Mammary microvascular endothelial cell (primary cell): Measurements from ENCODE around the gene RBM6. TPM values are rescaled to one million over a fixed set of nuclear protein-coding genes. Genes with fewer than 3 reads are reported as not detected.

Source experiments
- total RNA-seq: library from RNA; depleted of rRNA; stranded (reverse); fragments of >200 nt; gene quantifications from 2 replicates; pipeline ENCODE4 v1.2.3, GENCODE V29; 2015

RBM6 gene
- 20.2 and 22.9 TPM in 2 replicates for total RNA-seq

GRCh38 chr3:49939858-49940666 lies at the start of gene RBM6:
Gene RBM6, plus strand, starts transcription at chr3:49940150. Its CDS starts 22,492 bp downstream, at chr3:49962642.

DNA sequence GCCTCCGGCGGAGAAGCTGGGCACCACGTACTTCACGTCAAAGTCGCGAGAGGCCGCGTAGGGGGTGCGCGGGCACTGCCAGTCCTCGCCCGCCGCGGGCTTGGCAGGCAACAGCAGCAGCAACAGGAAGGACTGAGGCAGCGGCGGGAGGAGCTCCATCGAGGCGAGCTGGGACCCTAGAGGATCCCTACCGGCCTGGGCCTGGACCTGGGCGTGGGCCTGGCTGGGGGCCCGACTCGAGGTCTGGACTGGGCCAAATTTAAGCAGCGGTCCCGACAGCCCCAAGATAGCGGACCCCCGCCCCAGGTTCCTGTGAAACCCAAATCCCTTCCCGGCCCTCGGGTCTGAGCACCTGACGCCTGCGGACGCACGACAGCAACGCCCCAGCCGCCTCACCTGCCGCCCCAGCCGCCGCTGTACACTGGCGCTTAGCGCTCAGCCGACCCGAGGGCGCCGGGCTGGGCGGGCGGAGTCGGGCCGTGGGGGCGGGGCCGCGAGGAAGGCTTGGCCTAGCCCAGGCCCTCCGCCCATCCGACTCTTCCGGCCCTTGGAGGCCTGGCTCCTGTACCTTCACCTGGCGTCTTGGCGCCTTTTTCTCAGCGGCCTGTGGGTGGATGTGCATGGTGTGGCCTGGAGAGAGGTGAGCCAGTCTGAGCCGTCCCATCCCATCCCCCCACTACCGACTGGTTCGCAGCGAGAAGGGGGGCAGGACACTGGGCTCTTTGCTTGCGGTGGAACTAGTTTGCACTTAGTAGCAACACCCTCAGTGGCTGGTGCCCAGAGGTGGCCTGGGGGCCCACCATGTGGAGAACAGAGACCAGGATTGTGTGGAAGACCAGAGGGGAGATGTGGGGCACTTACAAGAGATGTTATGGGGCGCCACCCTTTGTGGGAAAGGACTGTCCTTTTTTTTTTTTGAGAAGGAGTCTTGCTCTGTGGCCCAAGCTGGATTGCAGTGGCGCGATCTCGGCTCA lies 36.2 kb upstream of the RBM6 start, which contains the start of gene MST1R:
Gene MST1R (minus strand): TSS at position 423 of the 974 bp plus-strand sequence. CDS start 264 bp downstream, at position 159.

DNA sequence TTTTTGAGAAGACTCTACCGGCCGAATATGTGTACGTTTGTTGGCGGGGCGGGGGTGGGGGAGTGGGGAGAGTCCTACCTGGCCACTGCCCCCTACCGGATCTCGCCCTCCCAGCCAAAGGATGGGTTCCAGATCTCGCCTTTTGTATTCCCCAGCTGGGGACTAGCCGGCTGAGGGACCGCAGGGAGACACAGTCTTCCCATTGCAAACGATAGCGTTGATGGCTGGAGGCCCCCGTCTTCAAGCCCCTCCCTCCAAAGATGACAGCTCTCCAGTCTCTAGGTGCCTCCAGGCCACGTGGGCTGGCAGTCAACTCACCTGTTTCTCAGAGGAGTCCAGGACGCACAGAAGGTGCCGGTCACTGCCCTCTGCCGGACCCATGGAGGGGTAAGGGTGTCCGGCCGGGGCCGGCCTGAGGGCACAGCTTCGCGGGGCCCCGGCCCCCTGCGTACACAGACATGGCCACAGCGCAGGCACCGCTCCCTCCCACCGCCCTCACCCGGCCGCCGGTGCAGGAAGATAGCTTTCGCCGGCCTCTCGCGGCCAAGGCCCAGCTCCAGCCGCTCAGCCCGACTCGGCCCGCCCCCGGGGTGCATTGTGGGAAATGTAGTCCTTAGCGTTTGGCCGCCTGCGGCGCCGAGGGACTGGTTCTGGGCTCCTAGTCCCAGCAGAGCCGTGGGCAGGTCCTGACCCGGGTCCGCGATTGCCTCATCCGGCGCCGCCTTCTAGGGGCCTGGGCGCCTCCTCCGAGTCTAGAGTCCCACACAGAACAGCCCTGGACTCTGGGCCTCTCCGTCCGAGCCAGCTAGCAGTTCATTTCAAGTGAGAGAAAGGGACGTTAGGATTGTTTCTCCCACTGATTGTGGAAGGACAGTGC lies 10.4 kb upstream of the RBM6 start, which contains the start of gene MON1A:
Gene MON1A (minus strand): TSS at position 521 of the 877 bp plus-strand sequence. CDS start 16,465 bp downstream, outside the sequence.

DNA sequence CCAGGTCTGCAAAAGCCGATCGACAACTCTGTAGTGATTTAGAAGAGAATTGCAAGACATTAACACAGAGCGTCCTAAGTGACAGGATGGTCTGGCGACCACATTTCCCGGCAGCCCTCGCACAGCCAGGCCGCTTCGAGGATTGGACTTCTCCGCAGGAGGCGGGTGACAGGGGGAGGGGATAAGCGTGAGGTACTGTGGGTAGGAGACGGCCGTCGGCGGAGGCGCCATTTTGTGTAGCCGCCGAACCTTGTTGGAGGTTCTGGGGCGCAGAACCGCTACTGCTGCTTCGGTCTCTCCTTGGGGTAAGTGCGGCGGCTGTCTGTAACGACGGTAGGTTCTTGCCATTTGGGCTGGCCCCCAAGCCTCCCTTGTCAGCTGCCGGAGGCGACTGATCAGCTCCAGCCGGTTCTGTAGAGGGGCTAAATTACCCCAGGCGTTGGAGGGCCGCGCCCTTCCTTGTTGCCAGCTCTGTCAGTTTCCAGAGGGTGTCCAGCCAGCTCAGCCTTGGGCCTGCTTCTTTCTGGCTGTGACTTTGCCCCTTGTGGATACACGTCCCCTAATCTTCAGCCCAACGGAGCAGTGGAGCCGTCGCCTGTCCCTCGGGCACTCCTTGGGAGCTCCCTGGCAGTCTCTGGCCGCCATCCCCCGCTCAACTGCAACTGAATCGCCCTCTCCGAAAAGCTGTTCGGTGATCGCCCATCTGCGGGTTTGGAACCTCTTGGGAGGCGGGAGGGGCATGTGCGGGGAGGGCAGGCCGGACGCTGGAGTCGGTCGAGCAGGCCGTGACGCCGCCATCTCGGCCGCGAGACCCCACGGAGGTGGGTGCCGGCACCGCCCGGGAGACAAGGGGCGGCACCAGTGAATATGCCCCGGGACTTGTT lies 149.0 kb downstream of the RBM6 start, which contains the start of gene RBM5:
Gene RBM5 (plus strand): TSS at position 195 of the 884 bp plus-strand sequence. CDS start 1,516 bp downstream, outside the sequence.

Other genes with a start within 250 kb of the RBM6 start
- gene AMIGO3, start 220.5 kb upstream of the RBM6 start, total RNA-seq = 1.5 TPM in 1 of 2 replicates, not detected in the other
- 63.4 and 65.8 TPM in 2 replicates for gene GMPPB, start 216.2 kb upstream of the RBM6 start, total RNA-seq
- gene IP6K1, start 153.6 kb upstream of the RBM6 start, total RNA-seq = 35.8 and 36.9 TPM in 2 replicates
- gene CDHR4, start 140.3 kb upstream of the RBM6 start, total RNA-seq = not detected in 2 replicates
- 12.7 and 17.6 TPM in 2 replicates for gene INKA1, start 136.9 kb upstream of the RBM6 start, total RNA-seq
- 36.6 and 46.2 TPM in 2 replicates for gene UBA7, start 126.2 kb upstream of the RBM6 start, total RNA-seq
- gene TRAIP, start 83.6 kb upstream of the RBM6 start, total RNA-seq = 8.4 and 9.1 TPM in 2 replicates
- gene CAMKV, start 70.2 kb upstream of the RBM6 start, total RNA-seq = not detected in 2 replicates
- gene MST1R, start 36.3 kb upstream of the RBM6 start, total RNA-seq = 0.79 and 1.7 TPM in 2 replicates
- gene MON1A, start 10.3 kb upstream of the RBM6 start, total RNA-seq = 23.2 and 27.2 TPM in 2 replicates
- 60.9 and 68.9 TPM in 2 replicates for gene RBM5, start 148.8 kb downstream of the RBM6 start, total RNA-seq
- 160 and 166 TPM in 2 replicates for gene SEMA3F, start 215.2 kb downstream of the RBM6 start, total RNA-seq